ENCODE data around the gene LRRC43. TPM values are rescaled to one million over a fixed set of nuclear protein-coding genes. Genes with fewer than 3 reads are reported as not detected.

The LRRC43 gene
- polyA plus RNA-seq, 4 donors = 5.2 to 7.2 (median 6.1) TPM

Other genes with a start within 250 kb of the LRRC43 start
- gene BCL7A, start 161.2 kb upstream of the LRRC43 start, polyA plus RNA-seq (ENCODE audit: insufficient read length in 4 of 4) = 10 to 100 TPM; 34.0 to 39.7 (median 37.6) TPM
- 10 to 100 TPM; 28.4 to 35.4 (median 31.3) TPM for gene MLXIP, start 104.4 kb upstream of the LRRC43 start, polyA plus RNA-seq (ENCODE audit: insufficient read length in 4 of 4)
- not detected for gene IL31, start 8.9 kb upstream of the LRRC43 start, polyA plus RNA-seq (ENCODE audit: insufficient read length in 4 of 4)
- gene B3GNT4, start 20.6 kb downstream of the LRRC43 start, polyA plus RNA-seq (ENCODE audit: insufficient read length in 4 of 4) = 1 to 10 TPM; 2.2 to 3.8 (median 3.2) TPM
- 10 to 100 TPM; 72.0 to 81.9 (median 78.0) TPM for gene DIABLO, start 42.9 kb downstream of the LRRC43 start, polyA plus RNA-seq (ENCODE audit: insufficient read length in 4 of 4)
- gene VPS33A, start 83.4 kb downstream of the LRRC43 start, polyA plus RNA-seq (ENCODE audit: insufficient read length in 4 of 4) = 10 to 100 TPM; 15.9 to 22.4 (median 19.8) TPM
- 10 to 100 TPM; 33.6 to 42.5 (median 39.6) TPM for gene CLIP1, start 239.5 kb downstream of the LRRC43 start, polyA plus RNA-seq (ENCODE audit: insufficient read length in 4 of 4)